ENCODE results near the gene MS4A10.

DNA sequence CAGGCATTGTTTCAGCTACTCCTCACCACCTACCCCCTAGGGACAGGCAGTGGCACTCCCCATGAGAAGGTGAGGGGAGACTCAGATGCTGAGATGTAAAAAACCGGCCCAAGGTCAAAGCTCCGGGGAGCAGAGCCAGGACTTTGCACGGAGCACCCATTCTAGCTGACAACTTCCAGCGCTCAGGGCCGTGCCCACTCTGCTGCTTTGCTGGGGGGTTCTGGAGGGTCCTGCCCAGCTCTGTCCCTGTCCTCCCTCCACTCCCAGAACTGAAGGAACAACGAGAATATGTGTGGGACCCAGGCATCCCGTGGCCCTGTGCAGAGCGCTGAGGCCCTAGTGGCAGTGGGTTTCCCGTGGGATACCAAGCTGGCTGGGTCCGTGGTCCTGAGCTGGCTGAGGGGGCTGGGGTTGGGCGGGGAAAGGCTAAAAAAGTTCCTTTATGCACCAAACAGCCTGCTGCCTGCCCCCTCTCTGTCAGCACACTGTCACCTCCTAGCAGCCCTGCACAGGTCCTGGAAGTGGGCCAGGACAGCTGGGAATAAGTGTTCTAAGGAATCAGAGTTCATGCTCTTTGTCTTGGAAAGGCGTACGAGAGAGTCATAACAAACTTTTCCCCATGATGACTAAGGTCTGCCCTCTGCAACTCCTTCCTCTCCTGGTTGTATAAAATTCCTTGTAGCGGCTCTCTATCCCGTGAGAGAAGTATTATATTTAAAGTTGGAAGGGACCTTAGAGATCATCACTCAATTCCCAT lies 1.9 kb downstream of the MS4A10 start:
- TF ChIP-seq CTCF (conservative IDR thresholded peaks at IDR 0.05) (no peak), ZFX (IDR thresholded peaks at IDR 0.05) (no peak)

Data from C4-2B (cell line).